ENCODE data around the gene GLRX3. TPM values are rescaled to one million over a fixed set of nuclear protein-coding genes. Genes with fewer than 3 reads are reported as not detected.
"Not testable (repeated sequence)": the region's sequence is repeated elsewhere in the genome, so short reads cannot be mapped to it uniquely, and the experiment has no call there.

Gene GLRX3
- 66.0 TPM for polyA plus RNA-seq
- long read RNA-seq, donor 1, transcript GLRX3-202 (12 exons, 3,827 nt) = minor isoform, 5 of 36 reads
- long read RNA-seq, donor 1, transcript GLRX3-201 (11 exons, 1,302 nt) = major isoform, 11 of 36 reads
- long read RNA-seq, donor 1, partial matches to known transcripts = 20 of 36 reads
- long read RNA-seq, donor 1, other reads (novel, unspliced or antisense) = 0 of 36 reads
- long read RNA-seq, donor 2, transcript GLRX3-202 (12 exons, 3,827 nt) = minor isoform, 8 of 64 reads
- long read RNA-seq, donor 2, transcript GLRX3-201 (11 exons, 1,302 nt) = major isoform, 28 of 64 reads
- long read RNA-seq, donor 2, partial matches to known transcripts = 26 of 64 reads
- long read RNA-seq, donor 2, other reads (novel, unspliced or antisense) = 0 of 64 reads
- long read RNA-seq, donor 3 = 0 reads
- long read RNA-seq, donor 4, partial matches to known transcripts = 0 of 3 reads
- long read RNA-seq, donor 4, other reads (novel, unspliced or antisense) = 0 of 3 reads
- long read RNA-seq, donor 5, transcript GLRX3-201 (11 exons, 1,302 nt) = major isoform, 12 of 18 reads
- long read RNA-seq, donor 5, transcript GLRX3-202 (12 exons, 3,827 nt) = minor isoform, 5 of 18 reads
- long read RNA-seq, donor 5, partial matches to known transcripts = 0 of 18 reads
- long read RNA-seq, donor 5, other reads (novel, unspliced or antisense) = 0 of 18 reads
- long read RNA-seq, donor 6, transcript GLRX3-201 (11 exons, 1,302 nt) = major isoform, 18 of 41 reads
- long read RNA-seq, donor 6, partial matches to known transcripts = 19 of 41 reads
- long read RNA-seq, donor 6, other reads (novel, unspliced or antisense) = 0 of 41 reads
- long read RNA-seq, donor 7, transcript GLRX3-201 (11 exons, 1,302 nt) = major isoform, 10 of 23 reads
- long read RNA-seq, donor 7, partial matches to known transcripts = 9 of 23 reads
- long read RNA-seq, donor 7, other reads (novel, unspliced or antisense) = 0 of 23 reads
- long read RNA-seq, donor 8, transcript GLRX3-201 (11 exons, 1,302 nt) = major isoform, 30 of 72 reads
- long read RNA-seq, donor 8, transcript GLRX3-202 (12 exons, 3,827 nt) = minor isoform, 7 of 72 reads
- long read RNA-seq, donor 8, partial matches to known transcripts = 32 of 72 reads
- long read RNA-seq, donor 8, other reads (novel, unspliced or antisense) = 0 of 72 reads
- long read RNA-seq, donor 9, transcript GLRX3-202 (12 exons, 3,827 nt) = minor isoform, 8 of 73 reads
- long read RNA-seq, donor 9, transcript GLRX3-201 (11 exons, 1,302 nt) = major isoform, 37 of 73 reads
- long read RNA-seq, donor 9, partial matches to known transcripts = 26 of 73 reads
- long read RNA-seq, donor 9, other reads (novel, unspliced or antisense) = 0 of 73 reads
- long read RNA-seq, donor 10, transcript GLRX3-201 (11 exons, 1,302 nt) = major isoform, 33 of 63 reads
- long read RNA-seq, donor 10, transcript GLRX3-202 (12 exons, 3,827 nt) = minor isoform, 11 of 63 reads
- long read RNA-seq, donor 10, partial matches to known transcripts = 16 of 63 reads
- long read RNA-seq, donor 10, other reads (novel, unspliced or antisense) = 0 of 63 reads
- long read RNA-seq, donor 11, transcript GLRX3-201 (11 exons, 1,302 nt) = major isoform, 24 of 52 reads
- long read RNA-seq, donor 11, transcript GLRX3-202 (12 exons, 3,827 nt) = minor isoform, 9 of 52 reads
- long read RNA-seq, donor 11, partial matches to known transcripts = 17 of 52 reads
- long read RNA-seq, donor 11, other reads (novel, unspliced or antisense) = 0 of 52 reads

DNA sequence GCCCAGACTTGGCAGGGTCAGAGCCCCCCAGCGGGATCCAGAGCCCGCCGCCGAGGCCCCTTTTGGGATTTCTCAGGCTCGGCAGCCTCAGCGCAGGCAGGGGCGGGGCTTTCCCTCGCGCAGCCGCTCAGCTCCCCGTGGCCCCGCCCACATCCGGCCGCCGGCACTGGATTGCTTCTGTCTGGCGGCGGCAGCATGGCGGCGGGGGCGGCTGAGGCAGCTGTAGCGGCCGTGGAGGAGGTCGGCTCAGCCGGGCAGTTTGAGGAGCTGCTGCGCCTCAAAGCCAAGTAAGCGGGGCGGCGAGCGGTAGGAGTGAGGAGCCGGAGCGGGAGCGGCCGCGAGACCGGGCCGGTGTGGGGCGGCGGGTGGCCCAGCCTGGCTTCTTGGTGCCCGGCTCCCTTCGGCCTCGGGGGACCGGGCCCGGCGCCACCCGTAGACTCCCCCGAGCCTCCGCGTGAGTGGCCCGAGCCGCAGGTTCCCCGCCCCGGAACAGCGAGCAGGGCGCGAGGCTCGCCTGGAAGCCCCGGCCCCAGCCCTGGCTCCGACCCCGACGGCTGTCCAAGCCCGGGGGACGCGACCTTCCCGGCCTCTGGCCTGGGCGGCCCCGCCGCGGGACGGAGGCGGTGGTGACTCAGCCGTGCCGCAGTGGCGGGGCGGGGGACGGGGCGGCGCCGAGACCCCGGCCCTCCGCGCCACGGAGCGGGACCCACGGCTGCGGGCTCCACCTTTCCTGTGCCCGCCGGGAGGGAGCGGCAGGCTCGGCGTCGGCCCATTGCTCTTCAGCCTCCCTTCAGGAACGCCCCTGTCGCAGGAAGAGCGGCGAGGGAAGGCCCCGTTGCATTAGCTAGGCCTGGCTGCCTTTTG is at the start of gene GLRX3:
Gene GLRX3, plus strand, starts transcription at position 166 of the 864 bp plus-strand sequence. Its CDS starts 30 bp downstream, at position 196.
- H3K36me3 ChIP-seq (ENCODE audit: control insufficient read depth, insufficient read depth, low read length) = no peaks in the 10 kb centered on the region
- WGBS (ENCODE audit: insufficient coverage, low lambda C conversion rate) = no CpG with 5 or more reads among the region's 96 CpGs
- no peaks in the 10 kb centered on the region for H3K27me3 ChIP-seq (ENCODE audit: control insufficient read depth, insufficient read depth, low read length)
- H3K9me3 ChIP-seq (ENCODE audit: control insufficient read depth, low read depth, low read length) = no peaks in the 10 kb centered on the region
- H3K4me1 ChIP-seq (ENCODE audit: control insufficient read depth, insufficient read depth, low read length) = peaks cover 15% of the 10 kb centered on the region
- peak within 1 kb of the TSS; percentile 75 for H3K4me3 ChIP-seq (ENCODE audit: low read length)
- peak; percentile 75 to 90 for DNase-seq
- peak within 1 kb of the TSS; percentile 78 for H3K27ac ChIP-seq (ENCODE audit: low read length)

DNA sequence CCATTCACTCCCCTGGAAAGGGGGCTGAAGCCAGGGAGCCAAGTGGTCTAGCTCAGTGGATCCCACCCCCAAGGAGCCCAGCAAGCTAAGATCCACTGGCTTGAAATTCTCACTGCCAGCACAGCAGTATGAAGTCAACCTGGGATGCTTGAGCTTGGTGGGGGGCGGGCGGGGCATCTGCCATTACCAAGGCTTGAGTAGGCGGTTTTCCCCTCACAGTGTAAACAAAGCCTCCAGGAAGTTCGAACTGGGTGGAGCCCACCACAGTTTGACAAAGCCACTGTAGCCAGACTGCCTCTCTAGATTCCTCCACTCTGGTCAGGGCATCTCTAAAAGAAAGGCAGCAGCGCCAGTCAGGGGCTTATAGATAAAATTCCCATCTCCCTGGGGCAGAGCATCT is 45.6 kb upstream of the GLRX3 start:
- DNase-seq; H3K4me3 ChIP-seq (ENCODE audit: low read length); H3K4me1 ChIP-seq (ENCODE audit: control insufficient read depth, insufficient read depth, low read length); H3K36me3 ChIP-seq (ENCODE audit: control insufficient read depth, insufficient read depth, low read length); H3K9me3 ChIP-seq (ENCODE audit: control insufficient read depth, low read depth, low read length); H3K27me3 ChIP-seq (ENCODE audit: control insufficient read depth, insufficient read depth, low read length); H3K27ac ChIP-seq (ENCODE audit: low read length): not testable (repeated sequence)
- no CpG with 5 or more reads among the region's 5 CpGs for WGBS (ENCODE audit: insufficient coverage, low lambda C conversion rate)

GRCh38 chr10:130099344-130099743 is 36.8 kb upstream of the GLRX3 start:
- H3K27me3 ChIP-seq (ENCODE audit: control insufficient read depth, insufficient read depth, low read length) = no peaks in the 10 kb centered on the region
- no peaks in the 10 kb centered on the region for H3K36me3 ChIP-seq (ENCODE audit: control insufficient read depth, insufficient read depth, low read length)
- no peaks in the 10 kb centered on the region for H3K9me3 ChIP-seq (ENCODE audit: control insufficient read depth, low read depth, low read length)
- 86% methylated on average over 1 of the region's 6 CpGs for WGBS (ENCODE audit: insufficient coverage, low lambda C conversion rate)
- H3K4me3 ChIP-seq (ENCODE audit: low read length) = no peak overlapping the region
- H3K27ac ChIP-seq (ENCODE audit: low read length) = no peak overlapping the region
- no peaks in the 10 kb centered on the region for H3K4me1 ChIP-seq (ENCODE audit: control insufficient read depth, insufficient read depth, low read length)
- no peak for DNase-seq

DNA sequence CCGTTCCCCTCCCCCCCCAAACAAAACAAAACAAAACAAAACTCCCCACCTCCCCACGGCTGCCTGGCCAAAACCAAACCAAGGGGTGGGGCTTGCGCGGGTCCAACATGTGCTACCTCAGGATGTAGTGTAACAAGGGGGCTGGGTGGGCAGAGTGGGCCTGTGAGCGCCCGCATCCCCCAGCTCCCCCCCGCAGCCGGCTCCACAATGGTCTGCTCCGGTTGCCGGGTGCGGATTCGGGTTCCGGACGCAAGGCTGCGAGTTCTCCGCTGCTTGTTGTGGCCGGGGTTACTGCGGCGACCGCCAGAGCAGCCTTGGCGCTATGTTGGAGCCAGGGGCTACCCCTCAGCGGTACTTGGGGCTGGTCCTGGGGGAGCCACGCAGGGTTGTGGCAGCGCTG is 30.5 kb upstream of the GLRX3 start:
- Histone ChIP-seq H3K27me3 (ENCODE audit: control insufficient read depth, insufficient read depth, low read length) (no peaks in the 10 kb centered on the region), H3K4me3 (ENCODE audit: low read length) (no peak overlapping the region), H3K27ac (ENCODE audit: low read length) (no peak overlapping the region), H3K4me1 (ENCODE audit: control insufficient read depth, insufficient read depth, low read length) (peaks cover 13% of the 10 kb centered on the region), H3K9me3 (ENCODE audit: control insufficient read depth, low read depth, low read length) (no peaks in the 10 kb centered on the region), H3K36me3 (ENCODE audit: control insufficient read depth, insufficient read depth, low read length) (no peaks in the 10 kb centered on the region)
- DNase-seq = no peak
- no CpG with 5 or more reads among the region's 24 CpGs for WGBS (ENCODE audit: insufficient coverage, low lambda C conversion rate)

DNA sequence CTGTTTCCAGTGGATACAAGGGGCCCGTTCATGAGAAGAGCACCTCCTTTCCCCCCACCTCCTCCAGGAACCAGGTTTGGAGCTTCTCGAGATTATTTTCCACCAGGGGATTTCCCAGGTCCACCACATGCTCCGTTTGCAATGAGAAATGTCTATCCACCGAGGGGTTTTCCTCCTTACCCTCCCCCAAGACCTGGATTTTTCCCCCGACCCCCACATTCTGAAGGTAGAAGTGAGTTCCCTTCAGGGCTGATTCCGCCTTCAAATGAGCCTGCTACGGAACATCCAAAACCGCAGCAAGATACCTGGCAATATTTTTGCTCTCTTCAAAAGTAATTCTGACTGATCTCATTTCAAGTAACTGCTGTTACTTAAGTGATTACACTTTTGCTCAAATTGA is 28.0 kb upstream of the GLRX3 start:
- not testable (repeated sequence) for H3K36me3 ChIP-seq (ENCODE audit: control insufficient read depth, insufficient read depth, low read length); H3K27me3 ChIP-seq (ENCODE audit: control insufficient read depth, insufficient read depth, low read length); H3K9me3 ChIP-seq (ENCODE audit: control insufficient read depth, low read depth, low read length); DNase-seq; H3K4me3 ChIP-seq (ENCODE audit: low read length); H3K27ac ChIP-seq (ENCODE audit: low read length)
- peaks cover 16% of the 10 kb centered on the region for H3K4me1 ChIP-seq (ENCODE audit: control insufficient read depth, insufficient read depth, low read length)
- no CpG with 5 or more reads among the region's 8 CpGs for WGBS (ENCODE audit: insufficient coverage, low lambda C conversion rate)

DNA sequence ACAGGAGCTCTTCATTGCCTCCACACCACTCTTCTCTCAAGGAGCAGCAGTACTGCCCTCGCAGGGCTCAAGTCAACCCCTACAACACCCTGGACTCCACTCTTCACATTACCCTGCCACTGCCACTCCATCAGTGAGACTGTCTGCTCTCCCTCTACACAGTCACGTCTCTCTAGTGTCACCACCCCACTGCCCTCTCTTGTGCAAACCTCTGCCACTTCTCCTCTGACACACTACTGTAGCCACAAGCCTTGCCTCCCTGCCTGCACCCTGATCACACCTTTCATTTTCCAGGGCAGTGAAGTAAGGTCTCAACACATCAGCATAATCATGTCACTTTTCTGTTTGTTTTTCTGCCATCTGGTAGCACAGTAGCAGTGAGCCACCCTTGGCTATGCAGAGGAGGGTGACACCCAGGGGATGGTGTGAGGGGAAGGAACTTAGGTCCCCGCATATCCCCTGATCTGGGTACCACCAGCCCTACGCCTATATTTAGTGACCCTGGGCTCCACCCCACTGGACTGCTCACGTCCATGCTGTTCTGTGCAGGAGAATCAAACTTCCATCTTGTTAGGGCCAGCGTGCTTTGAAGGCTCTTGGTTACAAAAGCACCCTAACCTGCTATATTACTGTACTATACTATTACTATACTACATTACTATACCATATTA is 27.1 kb upstream of the GLRX3 start:
- Histone ChIP-seq H3K4me3 (ENCODE audit: low read length) (peak overlapping the region; percentile 71), H3K27ac (ENCODE audit: low read length) (no peak overlapping the region), H3K36me3 (ENCODE audit: control insufficient read depth, insufficient read depth, low read length) (no peaks in the 10 kb centered on the region), H3K4me1 (ENCODE audit: control insufficient read depth, insufficient read depth, low read length) (peaks cover 16% of the 10 kb centered on the region), H3K27me3 (ENCODE audit: control insufficient read depth, insufficient read depth, low read length) (no peaks in the 10 kb centered on the region), H3K9me3 (ENCODE audit: control insufficient read depth, low read depth, low read length) (no peaks in the 10 kb centered on the region)
- WGBS (ENCODE audit: insufficient coverage, low lambda C conversion rate) = no CpG with 5 or more reads among the region's 6 CpGs
- no peak for DNase-seq

DNA sequence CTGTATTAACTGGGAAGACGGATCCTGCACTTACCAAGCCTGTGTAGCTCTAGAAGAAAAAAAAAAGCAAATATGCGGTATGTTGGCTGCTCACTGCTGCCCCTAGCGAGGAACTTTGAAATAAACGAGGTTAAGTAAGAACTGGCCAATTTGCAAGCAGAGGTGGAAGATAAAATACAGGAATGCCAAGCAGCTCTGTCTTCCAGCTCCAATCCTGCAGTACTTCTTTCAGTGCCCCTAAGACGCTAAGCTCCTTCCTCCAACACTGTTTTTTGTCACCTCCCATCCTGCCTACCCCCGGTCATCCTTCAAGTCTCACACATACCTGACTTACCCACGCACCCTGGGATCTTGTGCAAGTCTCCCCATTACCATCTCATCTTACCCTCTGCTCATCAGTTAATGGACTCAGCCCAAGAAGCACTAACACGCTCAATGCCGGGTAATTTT is 26.4 kb upstream of the GLRX3 start:
- Histone ChIP-seq H3K4me1 (ENCODE audit: control insufficient read depth, insufficient read depth, low read length) (peaks cover 16% of the 10 kb centered on the region), H3K9me3 (ENCODE audit: control insufficient read depth, low read depth, low read length) (no peaks in the 10 kb centered on the region), H3K27ac (ENCODE audit: low read length) (peak overlapping the region; percentile 91), H3K36me3 (ENCODE audit: control insufficient read depth, insufficient read depth, low read length) (no peaks in the 10 kb centered on the region), H3K27me3 (ENCODE audit: control insufficient read depth, insufficient read depth, low read length) (no peaks in the 10 kb centered on the region), H3K4me3 (ENCODE audit: low read length) (peak overlapping the region; percentile 71)
- 0% methylated on average over 3 of the region's 9 CpGs for WGBS (ENCODE audit: insufficient coverage, low lambda C conversion rate)
- DNase-seq = peak; percentile 85 to 88

GRCh38 chr10:130110246-130111112 is 25.7 kb upstream of the GLRX3 start, which contains the start of gene C10orf143:
Gene C10orf143, minus strand, starts transcription at chr10:130110830. Its CDS starts 58 bp downstream, at chr10:130110772.
- Histone ChIP-seq H3K36me3 (ENCODE audit: control insufficient read depth, insufficient read depth, low read length) (no peaks in the 10 kb centered on the region), H3K4me3 (ENCODE audit: low read length) (peak within 1 kb of the TSS; percentile 71), H3K9me3 (ENCODE audit: control insufficient read depth, low read depth, low read length) (no peaks in the 10 kb centered on the region), H3K4me1 (ENCODE audit: control insufficient read depth, insufficient read depth, low read length) (peaks cover 16% of the 10 kb centered on the region), H3K27ac (ENCODE audit: low read length) (peak within 1 kb of the TSS; percentile 91), H3K27me3 (ENCODE audit: control insufficient read depth, insufficient read depth, low read length) (no peaks in the 10 kb centered on the region)
- WGBS (ENCODE audit: insufficient coverage, low lambda C conversion rate) = no CpG with 5 or more reads among the region's 71 CpGs
- peak; percentile 97 to 100 for DNase-seq
